Measurements from ENCODE around the gene CDKAL1.

DNA sequence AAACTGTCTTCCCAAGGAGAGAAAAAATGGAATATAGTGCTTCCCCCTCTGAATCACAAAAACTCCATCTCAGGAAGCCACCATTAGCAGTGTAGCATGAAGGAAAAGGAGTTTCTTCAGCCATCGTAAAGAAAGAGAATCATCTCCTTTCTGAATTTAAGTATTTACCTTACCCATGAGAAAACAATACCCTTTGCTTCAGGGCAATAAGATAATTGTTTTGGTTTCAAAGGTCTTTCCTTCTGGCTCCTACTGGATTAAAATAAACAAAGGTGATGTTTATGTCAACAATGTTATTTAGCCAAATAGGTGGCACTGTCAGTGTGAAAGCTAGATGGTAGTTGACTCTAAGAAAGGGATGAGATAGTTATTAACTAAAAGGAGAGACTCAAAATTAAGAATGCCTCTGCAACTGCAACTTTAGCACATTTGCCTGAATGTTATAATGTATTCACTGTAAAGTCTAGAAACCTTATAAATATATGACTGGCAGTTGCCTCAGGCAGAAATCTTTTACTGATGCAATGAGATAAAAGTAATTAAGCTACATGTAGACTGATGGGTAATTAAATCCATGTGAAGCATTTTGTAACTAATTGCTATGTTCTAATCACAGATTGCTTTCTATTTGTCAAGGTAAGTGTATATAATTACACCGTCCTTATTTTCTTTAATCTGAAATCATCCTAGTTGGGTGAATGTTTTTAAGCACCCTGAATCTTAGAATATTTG lies 399.0 kb downstream of the CDKAL1 start:
- TF ChIP-seq, protein P1, sequence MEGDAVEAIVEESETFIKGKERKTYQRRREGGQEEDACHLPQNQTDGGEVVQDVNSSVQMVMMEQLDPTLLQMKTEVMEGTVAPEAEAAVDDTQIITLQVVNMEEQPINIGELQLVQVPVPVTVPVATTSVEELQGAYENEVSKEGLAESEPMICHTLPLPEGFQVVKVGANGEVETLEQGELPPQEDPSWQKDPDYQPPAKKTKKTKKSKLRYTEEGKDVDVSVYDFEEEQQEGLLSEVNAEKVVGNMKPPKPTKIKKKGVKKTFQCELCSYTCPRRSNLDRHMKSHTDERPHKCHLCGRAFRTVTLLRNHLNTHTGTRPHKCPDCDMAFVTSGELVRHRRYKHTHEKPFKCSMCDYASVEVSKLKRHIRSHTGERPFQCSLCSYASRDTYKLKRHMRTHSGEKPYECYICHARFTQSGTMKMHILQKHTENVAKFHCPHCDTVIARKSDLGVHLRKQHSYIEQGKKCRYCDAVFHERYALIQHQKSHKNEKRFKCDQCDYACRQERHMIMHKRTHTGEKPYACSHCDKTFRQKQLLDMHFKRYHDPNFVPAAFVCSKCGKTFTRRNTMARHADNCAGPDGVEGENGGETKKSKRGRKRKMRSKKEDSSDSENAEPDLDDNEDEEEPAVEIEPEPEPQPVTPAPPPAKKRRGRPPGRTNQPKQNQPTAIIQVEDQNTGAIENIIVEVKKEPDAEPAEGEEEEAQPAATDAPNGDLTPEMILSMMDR (IDR thresholded peaks at IDR 0.05; ENCODE audit: low read depth, low read length): no peak
- no peak for TF ChIP-seq EZH2phosphoT487 (IDR thresholded peaks at IDR 0.05; ENCODE audit: low read depth)
